Endodermal cell (in vitro differentiated cells): ENCODE data around the gene USP2. TPM values are rescaled to one million over a fixed set of nuclear protein-coding genes. Genes with fewer than 3 reads are reported as not detected.

Experiments
- DNase-seq: peaks from one replicate; pipeline ENCODE4 v3.0.0-alpha.2; 2017
- H3K27ac ChIP-seq: 2 replicates; pipeline ENCODE4 v1.5.1; 2013; ENCODE audit warnings: mild to moderate bottlenecking, low read depth, low read length, moderate library complexity
- H3K27me3 ChIP-seq: 2 replicates; pipeline ENCODE4 v1.6.1; 2013; ENCODE audit warnings: mild to moderate bottlenecking, low read length, moderate library complexity; ENCODE audit not compliant: insufficient read depth, control insufficient read depth, poor library complexity, severe bottlenecking
- H3K36me3 ChIP-seq: 2 replicates; pipeline ENCODE4 v1.7.0; 2013; ENCODE audit warnings: mild to moderate bottlenecking, low read length, moderate library complexity; ENCODE audit not compliant: control insufficient read depth, insufficient read depth
- H3K4me1 ChIP-seq: one replicate; pipeline ENCODE4 v1.7.0; 2013; ENCODE audit warnings: low read length; ENCODE audit not compliant: control insufficient read depth, insufficient read depth
- H3K4me3 ChIP-seq: 2 replicates; pipeline ENCODE4 v1.5.1; 2013; ENCODE audit warnings: mild to moderate bottlenecking, low read length, moderate library complexity
- H3K9ac ChIP-seq: 2 replicates; pipeline ENCODE4 v1.6.1; 2013; ENCODE audit warnings: mild to moderate bottlenecking, low read length, moderate library complexity; ENCODE audit not compliant: poor library complexity, severe bottlenecking; ENCODE audit errors: extremely low read depth
- H3K9me3 ChIP-seq: 2 replicates; pipeline ENCODE4 v1.6.1; 2013; ENCODE audit warnings: mild to moderate bottlenecking, low read length, moderate library complexity; ENCODE audit not compliant: control insufficient read depth
- H3K27ac Mint-ChIP-seq: 2 replicates; pipeline ENCODE4 v1.8.0; 2020; ENCODE audit warnings: mixed read lengths
- H3K27me3 Mint-ChIP-seq: 2 replicates; pipeline ENCODE4 v1.8.0; 2021; ENCODE audit warnings: mild to moderate bottlenecking, mixed read lengths; ENCODE audit not compliant: insufficient read depth
- H3K36me3 Mint-ChIP-seq: 2 replicates; pipeline ENCODE4 v1.8.0; 2020; ENCODE audit warnings: low read depth, mixed read lengths
- H3K4me1 Mint-ChIP-seq: 2 replicates; pipeline ENCODE4 v1.8.0; 2020; ENCODE audit warnings: mixed read lengths
- H3K4me3 Mint-ChIP-seq: 2 replicates; pipeline ENCODE4 v1.8.0; 2020; ENCODE audit warnings: mild to moderate bottlenecking, moderate library complexity, mixed read lengths
- H3K9me3 Mint-ChIP-seq: 2 replicates; pipeline ENCODE4 v1.8.0; 2020; ENCODE audit warnings: mild to moderate bottlenecking, mixed read lengths
- CTCF ChIP-seq: fragments of 200-600 bp; sonication (generic); conservative IDR thresholded peaks from 2 replicates; pipeline ENCODE4 v1.5.0; 2021; ENCODE audit warnings: antibody characterized with exemption, mild to moderate bottlenecking
- WGBS, 2 experiments: methylation state at CpG; one replicate each; pipeline versions ENCODE4 v1.1.5 to v1.1.7; 2013; ENCODE audit warnings: missing lambda C conversion rate in 2 of 2, mixed read lengths in 1 of 2; ENCODE audit not compliant: insufficient coverage in 1 of 2, insufficient read length in 1 of 2; 5-methylcytosine and 5-hydroxymethylcytosine counted together
- total RNA-seq, 2 donors: library from RNA; stranded (reverse); fragmentation: NEBNext Ultra II Directional in 1 of 2; extraction: Animal tissue kit (Norgen Biotek cat#: 25700) in 1 of 2; gene quantifications; 2 replicates in 1 of 2; 3 replicates in 1 of 2; pipeline ENCODE4 v1.2.1, GENCODE V29; 2021

USP2 gene
- total RNA-seq, 2 donors from 2014 or later, result 17.8 to 21.1 TPM

- TF ChIP-seq CTCF, result no peak
- Mint-ChIP-seq H3K27ac (no peak overlapping the region), H3K27me3 (peaks cover 6% of the 10 kb centered on the region), H3K9me3 (no peaks in the 10 kb centered on the region), H3K4me3 (no peak overlapping the region), H3K36me3 (peaks cover 7% of the 10 kb centered on the region), H3K4me1 (peaks cover 8% of the 10 kb centered on the region)
- Histone ChIP-seq H3K36me3 (no peaks in the 10 kb centered on the region), H3K27ac (no peak overlapping the region), H3K9me3 (no peaks in the 10 kb centered on the region), H3K27me3 (peaks cover 5% of the 10 kb centered on the region), H3K4me1 (no peaks in the 10 kb centered on the region), H3K9ac (no peak overlapping the region), H3K4me3 (no peak overlapping the region)
- 90 to 92% methylated on average over 8 to 9 of the region's 10 CpGs for WGBS, 2 experiments
- DNase-seq, result no peak
Measured at GRCh38 chr11:119415966-119416365, 34.5 kb upstream of the USP2 start.

DNA sequence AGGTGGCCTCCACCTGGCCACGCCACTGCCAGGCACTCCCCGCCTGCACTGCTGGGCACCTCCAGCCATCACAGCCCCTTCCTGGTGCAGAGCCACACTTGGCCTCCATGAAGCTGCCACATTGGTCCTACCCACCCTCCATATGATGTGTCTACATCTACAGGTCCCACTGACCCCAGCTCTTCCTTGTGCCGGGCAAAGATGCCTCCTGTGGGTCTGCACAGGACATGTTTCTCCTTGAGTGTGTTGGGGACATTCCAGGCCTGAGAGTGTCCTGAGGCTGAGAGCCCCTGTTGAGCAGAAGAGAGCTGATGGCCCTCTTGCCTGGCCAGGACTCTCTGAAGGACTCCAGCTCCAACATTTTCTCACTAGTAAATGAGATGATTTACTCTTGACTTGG is 34.0 kb upstream of the USP2 start:
- Histone ChIP-seq H3K36me3 (no peaks in the 10 kb centered on the region), H3K4me1 (no peaks in the 10 kb centered on the region), H3K27ac (no peak overlapping the region), H3K4me3 (no peak overlapping the region), H3K9ac (no peak overlapping the region), H3K9me3 (no peaks in the 10 kb centered on the region), H3K27me3 (peaks cover under 1% of the 10 kb centered on the region)
- Mint-ChIP-seq H3K27me3 (peaks cover 2% of the 10 kb centered on the region), H3K36me3 (peaks cover 7% of the 10 kb centered on the region), H3K27ac (no peak overlapping the region), H3K4me1 (peaks cover 8% of the 10 kb centered on the region), H3K4me3 (no peak overlapping the region), H3K9me3 (no peaks in the 10 kb centered on the region)
- WGBS, 2 experiments, result 93 to 100% methylated on average over 2 to 3 of the region's 3 CpGs
- TF ChIP-seq CTCF, result no peak
- DNase-seq, result no peak

GRCh38 chr11:119414734-119415133 is 33.2 kb upstream of the USP2 start:
- DNase-seq, result no peak
- Mint-ChIP-seq H3K36me3 (peaks cover 7% of the 10 kb centered on the region), H3K4me1 (peaks cover 8% of the 10 kb centered on the region), H3K4me3 (no peak overlapping the region), H3K27me3 (no peaks in the 10 kb centered on the region), H3K27ac (no peak overlapping the region), H3K9me3 (no peaks in the 10 kb centered on the region)
- H3K9ac ChIP-seq, result no peak overlapping the region
- H3K36me3 ChIP-seq, result no peaks in the 10 kb centered on the region
- H3K27ac ChIP-seq, result no peak overlapping the region
- no peak overlapping the region for H3K4me3 ChIP-seq
- no peaks in the 10 kb centered on the region for H3K27me3 ChIP-seq
- no peaks in the 10 kb centered on the region for H3K9me3 ChIP-seq
- no peaks in the 10 kb centered on the region for H3K4me1 ChIP-seq
- TF ChIP-seq CTCF, result no peak
